Prostate gland (tissue), 2 donors: ENCODE results near the gene NFATC1.

Experiments
- CTCF ChIP-seq, 4 experiments: fragments of 200-600 bp in 2 of 4; fragments of 450-650 bp in 2 of 4; sonication (generic) in 2 of 4; IDR thresholded peaks; 1 replicate in 3 of 4; 2 replicates in 1 of 4; pipeline ENCODE4 v1.5.1; 2016 to 2019; ENCODE audit warnings: antibody characterized with exemption in 4 of 4, mild to moderate bottlenecking in 2 of 4, moderate library complexity in 2 of 4
- POLR2A ChIP-seq: fragments of 450-650 bp; IDR thresholded peaks from one replicate; pipeline ENCODE4 v1.6.1; 2016; ENCODE audit warnings: antibody characterized with exemption, mild to moderate bottlenecking

- TF ChIP-seq CTCF (IDR thresholded peaks at IDR 0.05) (no peak), POLR2A (no peak)
These were observed 54.0 kb downstream of the NFATC1 start for GRCh38 chr18:79449551-79450288.
